GM18517 (cell line): ENCODE results near the gene GATA2.

Experiments used
- ATAC-seq: cut with Tn5 transposase; IDR thresholded peaks from one replicate; pipeline ENCODE4 v1.9.1; 2021; ENCODE audit warnings: mild to moderate bottlenecking, moderate library complexity; ENCODE audit not compliant: unreplicated experiment

The GATA2 gene

DNA sequence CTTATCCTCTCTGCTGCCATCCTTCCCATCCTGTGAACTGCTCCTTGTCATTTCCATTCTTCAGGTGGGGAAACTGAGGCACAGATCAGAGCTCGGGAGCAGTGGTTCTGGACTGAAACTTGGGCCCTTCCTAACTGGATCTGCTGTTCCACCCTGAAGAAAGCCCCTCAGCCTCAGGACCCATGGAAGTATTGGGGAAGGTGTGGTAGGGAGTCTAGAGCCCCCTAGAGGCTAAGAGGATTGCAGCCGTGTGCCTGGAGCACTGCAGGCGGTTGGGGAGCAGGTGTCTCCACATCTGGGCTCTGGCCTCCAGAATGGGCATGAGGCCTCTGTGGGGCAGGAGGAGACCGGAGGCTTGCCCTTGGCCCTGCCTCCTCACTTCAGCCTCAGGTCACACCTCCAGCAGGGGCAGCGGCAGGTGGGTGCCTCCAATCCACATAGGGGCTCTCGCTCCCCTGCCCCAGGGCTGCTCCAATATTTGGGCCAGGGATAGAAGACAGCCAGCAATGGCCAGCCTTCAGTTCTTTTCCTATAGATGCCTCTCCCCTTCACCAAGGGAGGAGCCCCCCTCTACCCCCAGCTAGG lies 54.4 kb downstream of the GATA2 start:
- no peak for ATAC-seq

GRCh38 chr3:128436214-128436613 lies 56.8 kb downstream of the GATA2 start:
- ATAC-seq, result no peak

DNA sequence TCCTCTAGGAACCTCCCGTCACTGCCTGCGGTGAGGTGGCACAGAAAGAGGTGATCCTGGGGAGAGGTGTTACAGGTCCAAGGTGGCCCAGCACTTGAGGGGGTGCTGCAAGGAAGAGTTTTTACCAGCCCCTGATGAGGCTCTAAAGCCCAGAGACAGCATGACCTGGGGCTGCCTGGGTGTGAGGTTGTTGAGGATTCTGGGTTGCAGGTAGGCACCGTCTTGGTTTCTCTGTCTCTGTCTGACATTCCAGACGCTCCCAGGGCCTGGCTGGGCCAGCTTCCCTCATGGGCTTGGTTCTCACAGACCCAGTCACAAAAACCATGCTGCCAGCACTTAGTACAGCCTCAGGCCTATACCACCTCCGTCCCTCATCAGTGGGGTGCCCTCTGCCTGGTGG lies 57.4 kb downstream of the GATA2 start:
- no peak for ATAC-seq

DNA sequence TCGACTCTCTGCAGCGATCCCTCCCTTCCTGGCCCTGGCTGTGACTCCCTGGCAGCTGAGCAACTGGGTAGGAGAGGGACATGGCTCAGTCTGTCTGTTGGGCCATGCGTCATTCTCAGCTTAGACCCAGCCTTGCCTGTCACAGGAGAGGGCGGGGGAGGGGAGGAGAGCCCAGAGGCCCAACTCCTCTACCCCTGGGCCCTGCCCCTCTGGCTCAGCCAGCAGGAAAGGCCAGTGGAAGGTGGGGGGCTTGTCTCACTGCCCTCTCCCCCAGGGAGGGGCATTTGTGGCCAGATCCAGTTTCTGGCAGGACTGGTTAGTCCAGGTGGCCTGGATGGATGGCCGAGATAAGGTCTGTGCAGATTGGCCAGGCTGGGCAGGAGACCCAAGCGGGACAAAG lies 57.9 kb downstream of the GATA2 start:
- ATAC-seq, result no peak

- ATAC-seq, result no peak
These were observed 58.5 kb downstream of the GATA2 start for GRCh38 chr3:128434524-128434923.

DNA sequence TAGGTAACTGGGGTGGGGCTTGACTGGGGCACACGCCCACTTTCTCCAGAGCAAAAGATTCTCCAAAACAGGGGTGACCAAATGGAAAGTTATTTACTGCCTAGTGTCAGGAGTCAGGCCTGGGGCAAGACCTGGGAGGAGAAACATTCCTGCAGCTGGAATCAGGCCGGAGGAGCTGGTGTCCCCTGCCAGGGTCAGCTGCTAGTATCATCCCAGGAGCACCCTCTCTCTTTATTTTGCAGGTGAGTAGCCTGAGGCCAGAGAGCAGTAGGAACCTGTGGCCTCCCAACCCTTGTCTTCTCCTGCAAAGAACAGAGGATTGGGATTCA lies 59.2 kb downstream of the GATA2 start:
- no peak for ATAC-seq

GRCh38 chr3:128432971-128433836 lies 59.8 kb downstream of the GATA2 start:
- ATAC-seq, result no peak

- no peak for ATAC-seq
These were observed 60.6 kb downstream of the GATA2 start for GRCh38 chr3:128432301-128432970.

- ATAC-seq, result no peak
These were observed 61.1 kb downstream of the GATA2 start for GRCh38 chr3:128431803-128432300.

GRCh38 chr3:128430731-128431130 lies 62.3 kb downstream of the GATA2 start:
- no peak for ATAC-seq

DNA sequence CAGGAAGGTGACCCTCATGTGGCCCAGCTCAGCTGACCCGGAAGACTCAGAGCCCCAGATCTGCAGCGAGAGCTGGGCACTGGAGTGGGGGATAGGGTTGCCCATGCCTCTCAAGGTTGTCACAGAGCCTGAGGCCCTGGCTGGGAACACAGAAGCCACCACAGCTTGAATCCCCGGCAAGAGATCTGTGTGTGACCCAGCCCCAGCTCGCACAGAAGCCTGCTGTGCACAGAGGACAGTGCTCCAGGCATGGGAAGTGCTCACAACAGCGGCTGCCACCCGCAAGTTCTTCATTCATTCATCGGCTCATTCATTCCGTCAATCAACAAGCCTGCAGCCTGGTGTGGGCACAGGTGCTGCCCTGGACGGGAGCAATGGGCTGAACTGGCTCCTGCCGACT lies 62.7 kb downstream of the GATA2 start:
- ATAC-seq, result no peak

- no peak for ATAC-seq
These were observed 63.2 kb downstream of the GATA2 start for GRCh38 chr3:128429751-128430150.
